ENCODE results near the gene ARHGEF11. TPM values are rescaled to one million over a fixed set of nuclear protein-coding genes. Genes with fewer than 3 reads are reported as not detected.

ARHGEF11 gene
- total RNA-seq, 1 experiment from 2014 or later = 29.4 TPM

DNA sequence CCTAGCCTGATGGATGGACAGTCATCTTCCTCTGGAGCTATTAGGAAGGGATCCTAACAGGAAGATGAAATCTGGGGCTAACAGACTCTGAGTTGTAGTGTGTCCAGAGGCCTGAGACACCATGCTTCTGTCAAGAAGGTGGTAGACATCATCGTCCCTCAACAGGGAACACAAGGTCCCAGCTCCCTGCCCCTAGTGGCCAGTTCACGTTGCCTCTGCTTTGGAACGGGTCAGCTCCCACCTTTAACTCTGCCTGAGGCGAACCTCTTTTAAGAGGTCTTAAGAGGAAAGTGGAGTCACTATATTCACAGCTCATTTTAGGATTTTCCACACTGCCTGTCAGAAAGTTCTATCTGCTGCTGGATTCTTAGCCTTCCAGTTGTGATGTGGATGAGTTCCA is 96.8 kb downstream of the ARHGEF11 start:
- Histone ChIP-seq H3K27ac (no peak overlapping the region), H3K36me3 (peaks cover 83% of the 10 kb centered on the region), H3K4me1 (replicated peaks) (no peaks in the 10 kb centered on the region), H3K9me3 (replicated peaks) (no peaks in the 10 kb centered on the region), H3K27me3 (replicated peaks) (no peaks in the 10 kb centered on the region), H3K4me3 (no peak overlapping the region)
- no peak for DNase-seq (ENCODE audit: low read depth in 1 of 2, low spot score in 2 of 2)

DNA sequence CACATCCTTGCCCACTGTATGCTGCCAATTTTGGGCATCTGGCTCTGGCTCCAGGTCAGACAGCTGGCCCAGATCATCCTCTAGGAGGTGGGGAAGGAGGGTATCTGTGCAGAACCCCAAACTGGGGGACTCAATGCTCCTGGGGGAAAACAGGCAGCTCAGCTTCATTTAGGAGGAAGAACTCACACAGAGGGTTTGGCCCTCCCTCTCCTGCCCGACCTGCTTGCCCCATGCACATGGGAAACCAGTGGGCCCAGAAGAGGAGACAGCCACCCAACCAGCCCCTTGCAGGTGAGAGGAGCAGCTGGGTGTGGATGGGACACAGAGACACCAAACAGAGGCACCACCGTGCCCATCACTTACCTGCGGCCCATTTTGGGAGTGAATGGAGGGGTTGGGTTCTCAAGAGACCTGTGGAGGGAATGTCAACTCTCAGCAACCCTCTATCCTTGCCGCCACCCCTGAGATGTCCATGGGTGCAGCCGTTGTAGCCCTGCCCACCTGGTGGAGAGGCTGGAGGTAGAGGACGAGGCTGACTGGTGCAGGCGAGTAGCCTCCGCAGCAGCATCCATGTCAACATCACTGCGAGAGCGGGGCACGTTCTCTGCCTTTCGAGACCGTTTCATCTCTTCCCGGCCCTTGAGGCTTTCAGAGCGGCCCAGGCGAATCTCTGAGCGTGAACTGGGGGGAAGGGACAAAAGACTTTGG is 97.6 kb downstream of the ARHGEF11 start:
- no peak overlapping the region for H3K4me3 ChIP-seq
- H3K36me3 ChIP-seq = peaks cover 84% of the 10 kb centered on the region
- no peak overlapping the region for H3K27ac ChIP-seq
- no peaks in the 10 kb centered on the region for H3K27me3 ChIP-seq (replicated peaks)
- no peaks in the 10 kb centered on the region for H3K4me1 ChIP-seq (replicated peaks)
- no peaks in the 10 kb centered on the region for H3K9me3 ChIP-seq (replicated peaks)
- DNase-seq (ENCODE audit: low read depth in 1 of 2, low spot score in 2 of 2) = no peak

DNA sequence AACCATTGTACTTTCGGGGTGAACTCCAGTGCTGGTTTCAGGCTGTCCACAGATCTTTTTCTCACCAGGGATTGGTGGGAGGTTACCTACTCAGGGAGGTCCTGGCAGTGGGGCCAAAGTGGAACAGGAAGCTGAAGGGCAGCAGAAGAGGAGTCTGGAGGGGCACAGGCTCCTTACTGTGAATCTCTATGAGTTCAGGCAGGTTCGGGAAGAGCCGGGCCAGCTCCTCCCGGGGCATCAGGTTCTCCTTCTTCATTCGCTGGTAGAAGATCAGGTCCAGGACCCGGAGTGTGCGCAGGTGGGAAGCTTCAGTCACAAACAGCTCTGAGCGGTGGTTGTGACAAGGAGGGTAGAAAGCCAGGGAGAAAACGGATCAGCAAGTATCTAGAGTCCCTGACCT is 98.4 kb downstream of the ARHGEF11 start:
- Histone ChIP-seq H3K4me1 (replicated peaks) (no peaks in the 10 kb centered on the region), H3K27ac (no peak overlapping the region), H3K9me3 (replicated peaks) (no peaks in the 10 kb centered on the region), H3K36me3 (peaks cover 82% of the 10 kb centered on the region), H3K27me3 (replicated peaks) (no peaks in the 10 kb centered on the region), H3K4me3 (no peak overlapping the region)
- DNase-seq (ENCODE audit: low read depth in 1 of 2, low spot score in 2 of 2) = no peak

DNA sequence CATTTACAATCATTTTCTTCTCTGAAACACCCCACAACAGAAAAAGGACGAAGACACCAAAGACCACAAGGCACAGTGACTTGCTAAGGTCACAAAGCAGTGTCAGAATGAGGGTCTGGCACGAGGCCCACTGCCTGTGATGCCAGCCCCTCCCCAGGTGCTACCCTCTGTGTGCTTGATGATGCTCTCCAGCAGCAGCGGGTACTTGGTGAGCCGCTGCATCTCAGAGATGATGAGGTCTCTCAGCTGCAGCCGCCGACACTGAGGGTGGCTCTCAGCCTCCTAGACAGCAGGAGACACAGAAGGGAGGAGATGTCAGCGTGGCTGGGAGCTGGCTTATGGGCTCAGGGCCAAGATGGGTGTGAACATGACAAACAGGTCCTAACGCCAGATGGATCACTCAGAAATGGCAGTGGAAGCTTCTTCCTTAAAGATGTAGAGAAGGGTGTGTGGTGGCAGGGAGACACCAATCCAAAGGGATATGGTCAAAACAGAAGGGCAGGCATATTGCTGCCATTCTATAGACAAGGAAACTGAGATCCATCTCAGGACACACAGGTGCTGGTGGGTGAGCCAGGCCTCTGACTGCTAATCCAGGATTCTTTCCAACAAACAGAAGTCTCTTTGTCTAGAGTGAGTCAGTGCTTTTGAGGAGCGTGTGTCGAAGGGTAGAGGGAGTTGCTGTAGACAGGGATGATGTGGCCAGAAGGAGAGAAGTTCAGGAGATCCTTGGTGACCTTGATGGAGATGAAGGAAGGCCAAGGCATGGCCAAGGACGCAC is 99.5 kb downstream of the ARHGEF11 start:
- H3K27ac ChIP-seq = no peak overlapping the region
- H3K9me3 ChIP-seq (replicated peaks) = no peaks in the 10 kb centered on the region
- no peak for DNase-seq (ENCODE audit: low read depth in 1 of 2, low spot score in 2 of 2)
- peaks cover 82% of the 10 kb centered on the region for H3K36me3 ChIP-seq
- H3K4me3 ChIP-seq = no peak overlapping the region
- H3K27me3 ChIP-seq (replicated peaks) = no peaks in the 10 kb centered on the region
- H3K4me1 ChIP-seq (replicated peaks) = no peaks in the 10 kb centered on the region

DNA sequence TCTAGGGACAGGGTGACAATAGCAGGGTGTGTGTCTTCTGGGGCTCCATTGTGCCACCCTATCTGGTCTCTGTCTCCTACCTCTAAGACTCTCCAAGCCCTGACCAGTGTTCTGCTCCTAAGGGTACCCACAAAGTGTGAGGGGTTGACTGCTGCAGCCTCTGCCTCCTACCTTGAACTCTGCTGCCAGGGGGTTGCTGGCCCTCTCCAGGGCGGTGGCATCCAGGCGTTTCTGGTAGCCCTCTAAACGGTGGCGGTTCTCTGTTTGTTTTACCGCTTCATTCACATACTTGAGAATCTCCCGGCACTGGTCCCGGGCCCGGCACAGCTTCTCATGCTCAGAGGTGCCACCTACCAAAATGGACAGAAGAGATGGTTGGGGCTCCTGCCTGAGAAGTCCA is 100.7 kb downstream of the ARHGEF11 start:
- no peak overlapping the region for H3K4me3 ChIP-seq
- no peaks in the 10 kb centered on the region for H3K9me3 ChIP-seq (replicated peaks)
- DNase-seq (ENCODE audit: low read depth in 1 of 2, low spot score in 2 of 2) = no peak
- no peaks in the 10 kb centered on the region for H3K27me3 ChIP-seq (replicated peaks)
- no peaks in the 10 kb centered on the region for H3K4me1 ChIP-seq (replicated peaks)
- H3K27ac ChIP-seq = no peak overlapping the region
- H3K36me3 ChIP-seq = peaks cover 75% of the 10 kb centered on the region

DNA sequence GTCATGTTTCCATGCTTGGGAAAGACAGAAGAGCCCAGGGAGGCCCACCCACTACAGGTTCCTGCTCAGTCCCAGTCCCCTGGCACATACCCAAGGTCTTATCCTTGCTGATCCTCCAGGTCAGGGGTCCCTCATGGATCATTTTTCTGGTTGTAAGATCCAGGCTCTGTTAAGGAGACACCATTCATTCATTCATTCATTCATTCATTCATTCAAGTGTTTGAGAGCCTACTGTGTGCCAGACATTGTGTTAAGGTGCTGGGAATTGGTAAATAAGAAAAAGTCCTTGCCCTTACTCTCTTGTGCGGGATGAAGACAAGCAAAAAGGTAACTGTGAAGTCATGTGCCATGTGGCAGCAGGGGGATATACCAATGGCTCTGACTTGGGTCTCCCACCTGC is 101.3 kb downstream of the ARHGEF11 start:
- peaks cover 76% of the 10 kb centered on the region for H3K36me3 ChIP-seq

DNA sequence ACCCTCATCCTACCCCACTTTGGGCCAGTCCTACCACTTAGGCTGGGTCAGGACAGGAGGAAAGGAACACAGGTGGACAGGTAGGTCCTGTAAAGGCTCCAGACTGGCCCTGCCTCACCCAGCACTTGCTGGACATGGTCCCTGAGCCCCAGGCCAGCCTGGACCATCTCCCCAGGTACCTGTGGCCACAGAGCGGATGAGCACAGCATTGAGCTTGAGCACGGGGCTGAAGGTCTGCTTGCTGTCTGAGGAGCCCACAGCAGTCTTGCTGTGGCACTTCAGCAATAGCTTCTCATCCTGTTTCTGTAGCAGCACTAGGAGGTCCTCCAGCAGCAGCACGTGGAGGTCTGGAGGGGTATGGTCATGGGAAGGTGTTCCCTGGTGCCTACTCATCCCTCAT is 101.8 kb downstream of the ARHGEF11 start:
- H3K4me1 ChIP-seq (replicated peaks) = no peaks in the 10 kb centered on the region
- H3K27ac ChIP-seq = no peak overlapping the region
- H3K9me3 ChIP-seq (replicated peaks) = no peaks in the 10 kb centered on the region
- H3K27me3 ChIP-seq (replicated peaks) = no peaks in the 10 kb centered on the region
- H3K4me3 ChIP-seq = no peak overlapping the region
- peaks cover 78% of the 10 kb centered on the region for H3K36me3 ChIP-seq
- DNase-seq (ENCODE audit: low read depth in 1 of 2, low spot score in 2 of 2) = no peak

More for the DNA sequence above, 101.3 kb downstream of the ARHGEF11 start:
- Histone ChIP-seq H3K27ac (no peak overlapping the region), H3K9me3 (replicated peaks) (no peaks in the 10 kb centered on the region), H3K4me1 (replicated peaks) (no peaks in the 10 kb centered on the region), H3K27me3 (replicated peaks) (no peaks in the 10 kb centered on the region), H3K4me3 (no peak overlapping the region)
- no peak for DNase-seq (ENCODE audit: low read depth in 1 of 2, low spot score in 2 of 2)

DNA sequence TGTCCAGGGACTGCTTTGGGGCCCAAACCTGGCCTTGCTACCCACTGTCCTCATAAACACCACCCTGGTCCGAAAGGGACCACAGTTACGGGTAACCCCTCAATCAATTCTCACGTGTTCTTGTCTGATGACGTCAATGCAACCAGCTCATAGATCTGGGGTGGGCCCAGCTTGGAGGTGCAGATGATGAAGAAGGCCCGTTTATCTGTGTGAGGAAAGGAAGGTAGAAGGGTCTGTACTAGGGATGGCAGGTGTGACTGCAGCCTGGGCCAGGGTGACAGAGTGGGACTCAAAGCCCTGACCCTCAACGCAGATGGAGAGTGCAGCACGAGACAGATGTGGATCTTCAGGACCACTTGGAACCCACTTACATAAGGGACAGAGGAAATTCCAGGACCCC is 103.0 kb downstream of the ARHGEF11 start:
- no peak for DNase-seq (ENCODE audit: low read depth in 1 of 2, low spot score in 2 of 2)
- Histone ChIP-seq H3K27ac (no peak overlapping the region), H3K9me3 (replicated peaks) (no peaks in the 10 kb centered on the region), H3K36me3 (peaks cover 71% of the 10 kb centered on the region), H3K4me1 (replicated peaks) (no peaks in the 10 kb centered on the region), H3K4me3 (no peak overlapping the region), H3K27me3 (replicated peaks) (no peaks in the 10 kb centered on the region)

DNA sequence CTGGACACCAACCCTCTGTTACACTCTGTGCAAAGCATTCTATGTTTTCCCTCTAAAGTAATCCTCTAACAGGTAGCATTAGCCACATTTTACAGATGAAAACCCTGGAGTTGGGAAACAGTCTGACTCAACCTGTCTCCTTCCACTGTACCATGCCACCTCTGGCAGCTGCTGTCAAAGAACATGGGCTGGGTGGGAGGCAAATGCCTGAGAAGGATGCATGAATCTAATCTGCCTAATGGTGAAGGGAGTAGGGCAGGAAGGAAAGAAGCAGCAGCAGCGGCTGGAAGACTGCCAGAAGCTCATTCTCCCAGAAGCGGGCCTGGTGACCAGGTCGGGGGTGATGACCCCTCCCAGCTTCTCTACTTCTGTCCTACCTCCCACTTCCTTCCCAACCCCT is 103.4 kb downstream of the ARHGEF11 start:
- DNase-seq (ENCODE audit: low read depth in 1 of 2, low spot score in 2 of 2) = no peak
- H3K4me1 ChIP-seq (replicated peaks) = no peaks in the 10 kb centered on the region
- H3K9me3 ChIP-seq (replicated peaks) = no peaks in the 10 kb centered on the region
- no peak overlapping the region for H3K27ac ChIP-seq
- H3K27me3 ChIP-seq (replicated peaks) = no peaks in the 10 kb centered on the region
- no peak overlapping the region for H3K4me3 ChIP-seq
- peaks cover 69% of the 10 kb centered on the region for H3K36me3 ChIP-seq

DNA sequence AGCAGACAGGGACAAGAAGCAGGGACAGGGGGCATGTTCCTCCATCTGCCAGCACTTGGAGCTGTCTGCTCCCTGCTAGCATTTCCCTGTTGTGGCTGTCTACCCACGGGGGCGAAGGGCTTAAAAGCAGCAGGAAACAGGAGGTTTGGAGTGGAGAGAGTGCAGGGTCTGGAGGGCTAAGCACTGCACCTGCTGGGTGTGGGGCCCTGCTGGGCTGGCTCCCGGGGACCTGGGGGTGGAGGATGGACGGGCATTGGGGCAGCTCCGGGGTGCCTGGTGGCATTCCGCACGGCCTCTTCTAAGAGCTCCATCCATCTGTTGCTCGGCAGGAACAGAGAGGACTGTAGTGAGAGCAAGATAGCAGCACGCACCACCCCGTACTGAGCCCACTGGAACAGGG is 103.9 kb downstream of the ARHGEF11 start:
- H3K9me3 ChIP-seq (replicated peaks) = no peaks in the 10 kb centered on the region
- H3K4me1 ChIP-seq (replicated peaks) = no peaks in the 10 kb centered on the region
- no peak overlapping the region for H3K4me3 ChIP-seq
- H3K27me3 ChIP-seq (replicated peaks) = no peaks in the 10 kb centered on the region
- no peak overlapping the region for H3K27ac ChIP-seq
- DNase-seq (ENCODE audit: low read depth in 1 of 2, low spot score in 2 of 2) = no peak
- H3K36me3 ChIP-seq = peaks cover 69% of the 10 kb centered on the region

DNA sequence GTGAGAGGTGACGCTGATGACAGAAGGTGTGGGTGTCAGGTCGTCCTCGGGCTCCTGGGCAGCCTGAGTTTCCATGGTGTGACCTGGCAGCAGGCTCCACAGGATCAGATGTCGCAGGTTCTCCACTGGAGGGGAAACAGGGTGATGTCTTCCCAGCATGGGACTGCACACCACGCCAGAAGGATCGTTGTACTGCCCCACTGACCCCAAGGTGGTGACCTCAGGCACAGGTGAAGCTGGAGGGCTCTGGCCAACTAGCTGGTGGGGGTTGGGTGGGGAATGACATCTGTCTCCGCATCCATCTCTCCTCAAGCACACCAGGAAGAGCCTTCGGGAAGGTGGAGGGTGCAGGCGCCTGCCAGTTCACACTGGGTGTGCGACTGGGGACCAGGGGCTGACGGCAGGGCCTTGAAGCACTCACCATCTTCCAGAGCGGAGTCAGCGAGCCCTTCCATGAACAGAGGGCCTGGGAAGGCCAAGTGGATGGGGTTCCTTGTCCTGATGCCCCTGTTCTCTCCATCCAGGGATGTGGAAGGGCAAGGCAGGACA is 105.7 kb downstream of the ARHGEF11 start:
- DNase-seq (ENCODE audit: low read depth in 1 of 2, low spot score in 2 of 2) = no peak
- no peak overlapping the region for H3K27ac ChIP-seq
- H3K27me3 ChIP-seq (replicated peaks) = no peaks in the 10 kb centered on the region
- H3K4me3 ChIP-seq = no peak overlapping the region
- H3K36me3 ChIP-seq = peaks cover 56% of the 10 kb centered on the region
- H3K9me3 ChIP-seq (replicated peaks) = no peaks in the 10 kb centered on the region
- H3K4me1 ChIP-seq (replicated peaks) = no peaks in the 10 kb centered on the region

DNA sequence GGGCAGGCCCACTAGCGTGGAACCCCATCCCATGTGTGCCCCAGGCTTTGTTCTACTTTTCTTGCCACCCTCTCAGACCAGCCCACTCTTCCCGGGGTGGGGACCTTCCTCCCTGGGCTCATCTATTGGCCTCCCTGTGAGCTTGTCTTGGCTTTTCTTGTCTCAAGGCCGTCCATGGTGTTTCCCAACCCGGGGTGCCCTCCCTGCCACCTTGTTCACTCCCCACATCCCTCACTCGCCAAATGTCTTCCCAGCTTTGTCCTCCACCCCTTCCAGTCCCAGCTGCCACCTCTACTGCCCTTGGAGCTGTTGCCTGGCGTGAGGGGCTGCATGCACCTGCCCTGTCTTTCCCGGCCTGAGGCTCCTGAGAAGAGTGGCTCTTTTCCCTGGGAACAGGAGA is 106.7 kb downstream of the ARHGEF11 start:
- H3K36me3 ChIP-seq = peaks cover 55% of the 10 kb centered on the region
- no peaks in the 10 kb centered on the region for H3K27me3 ChIP-seq (replicated peaks)
- DNase-seq (ENCODE audit: low read depth in 1 of 2, low spot score in 2 of 2) = no peak
- no peak overlapping the region for H3K4me3 ChIP-seq
- H3K27ac ChIP-seq = no peak overlapping the region
- H3K9me3 ChIP-seq (replicated peaks) = no peaks in the 10 kb centered on the region
- no peaks in the 10 kb centered on the region for H3K4me1 ChIP-seq (replicated peaks)

DNA sequence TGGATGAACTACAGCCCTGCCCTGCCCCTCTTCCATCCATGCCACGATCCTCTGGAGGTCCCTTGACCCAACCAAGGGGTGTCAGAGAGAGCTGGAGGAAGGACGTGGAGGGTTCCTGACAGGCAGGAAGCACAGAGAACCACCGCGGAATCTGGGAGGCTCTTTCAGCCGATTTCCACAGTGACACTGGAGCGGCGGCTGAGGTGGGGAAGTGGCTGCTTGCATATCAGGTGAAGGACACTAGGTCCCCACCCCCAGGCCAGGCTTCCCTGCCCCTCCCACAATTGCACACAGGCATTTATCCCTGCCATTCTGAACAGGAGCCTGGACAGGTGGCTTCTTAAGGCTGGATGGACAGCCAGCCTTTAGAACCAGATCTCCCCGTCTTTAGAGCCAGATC is 107.7 kb downstream of the ARHGEF11 start:
- no peaks in the 10 kb centered on the region for H3K4me1 ChIP-seq (replicated peaks)
- H3K27ac ChIP-seq = no peak overlapping the region
- H3K9me3 ChIP-seq (replicated peaks) = no peaks in the 10 kb centered on the region
- no peak overlapping the region for H3K4me3 ChIP-seq
- H3K36me3 ChIP-seq = peaks cover 48% of the 10 kb centered on the region
- DNase-seq (ENCODE audit: low read depth in 1 of 2, low spot score in 2 of 2) = no peak
- no peaks in the 10 kb centered on the region for H3K27me3 ChIP-seq (replicated peaks)

DNA sequence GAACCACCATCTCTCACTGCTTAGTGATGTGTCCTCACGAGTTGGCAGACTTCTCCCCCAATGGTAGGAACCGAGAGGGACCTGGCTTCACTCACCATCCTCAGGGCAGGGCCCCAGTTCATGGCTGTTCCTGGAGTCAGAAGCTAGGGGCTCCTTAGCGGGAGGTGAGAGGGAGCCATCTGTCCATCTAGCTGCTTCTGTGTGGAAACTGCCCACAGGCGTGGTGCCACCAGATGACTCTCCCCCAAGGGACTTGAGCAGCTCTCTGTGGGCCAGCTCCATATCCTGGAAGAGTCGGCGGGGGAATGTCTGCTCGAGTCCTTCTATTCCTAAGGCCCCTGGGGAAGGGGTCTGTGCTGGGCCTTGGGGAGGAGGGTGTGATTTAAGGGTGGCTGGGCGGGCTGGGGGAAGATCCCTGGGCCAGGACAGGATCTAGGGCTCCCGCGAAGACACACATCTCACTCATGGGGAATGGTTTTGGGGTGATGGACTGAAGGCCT is 108.8 kb downstream of the ARHGEF11 start:
- Histone ChIP-seq H3K9me3 (replicated peaks) (no peaks in the 10 kb centered on the region), H3K27me3 (replicated peaks) (no peaks in the 10 kb centered on the region), H3K36me3 (peaks cover 38% of the 10 kb centered on the region), H3K4me3 (no peak overlapping the region), H3K27ac (no peak overlapping the region), H3K4me1 (replicated peaks) (peaks cover 3% of the 10 kb centered on the region)
- DNase-seq (ENCODE audit: low read depth in 1 of 2, low spot score in 2 of 2) = no peak

All from SJSA1 (cell line).